NCI-H510A treated with DMSO at 0.1 percent for 48 hours (cell line): ENCODE data around the gene NCBP2.
"Not testable (repeated sequence)": the region's sequence is repeated elsewhere in the genome, so short reads cannot be mapped to it uniquely, and the experiment has no call there.

Experiments
- DNase-seq: peaks from one replicate; lab custom pipeline; 2025; lab: John Stamatoyannopoulos, UW

Gene NCBP2

DNA sequence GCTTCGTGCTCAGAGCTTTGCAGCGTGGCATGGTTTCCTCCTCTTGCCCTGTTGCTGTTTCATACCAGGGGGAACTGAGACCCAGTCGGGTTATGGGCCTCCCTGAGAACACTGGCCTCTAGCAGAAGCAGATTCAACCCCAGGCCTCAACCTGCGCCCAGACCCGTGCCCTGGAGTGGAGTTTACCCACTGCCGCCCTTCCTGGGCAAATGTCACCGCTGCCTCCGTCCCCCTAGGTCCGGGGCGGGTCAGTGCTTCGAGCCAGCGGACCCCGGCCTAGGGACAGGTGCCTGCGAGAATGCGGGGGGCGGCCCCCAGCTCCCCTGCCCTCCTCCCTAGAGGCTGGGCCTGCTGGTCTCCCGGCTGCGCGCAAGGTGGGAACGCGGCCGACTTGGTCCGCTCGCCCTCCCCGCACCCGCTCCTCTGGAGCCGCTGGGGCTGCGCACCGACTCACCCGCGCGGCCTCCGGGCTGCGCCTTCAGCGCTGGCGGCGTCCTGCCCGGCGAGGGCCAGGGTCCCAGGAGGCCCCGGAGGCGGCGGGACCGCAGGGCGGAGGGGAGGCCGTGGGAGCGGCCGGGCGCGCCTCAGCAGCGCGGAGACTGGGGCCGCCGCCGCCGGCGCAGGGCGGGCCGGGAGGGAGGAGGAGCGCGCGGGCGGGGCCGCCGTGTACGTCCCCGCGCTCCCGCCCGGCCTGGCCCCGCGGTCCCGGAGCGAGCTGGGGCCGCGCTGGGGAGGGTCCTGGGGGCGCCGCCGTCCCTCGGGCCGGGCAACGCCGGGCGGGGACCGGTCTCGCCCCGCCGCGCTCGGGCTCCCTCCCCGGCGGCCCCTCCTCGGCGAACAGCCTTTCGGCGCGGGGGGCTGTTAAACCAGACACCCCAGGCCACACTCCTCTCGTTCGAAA lies 26.2 kb upstream of the NCBP2 start, which contains the start of gene PIGZ:
Gene PIGZ (minus strand): TSS at position 601 of the 901 bp plus-strand sequence. CDS start 16,802 bp downstream, outside the sequence.
- peak; percentile 9 for DNase-seq

DNA sequence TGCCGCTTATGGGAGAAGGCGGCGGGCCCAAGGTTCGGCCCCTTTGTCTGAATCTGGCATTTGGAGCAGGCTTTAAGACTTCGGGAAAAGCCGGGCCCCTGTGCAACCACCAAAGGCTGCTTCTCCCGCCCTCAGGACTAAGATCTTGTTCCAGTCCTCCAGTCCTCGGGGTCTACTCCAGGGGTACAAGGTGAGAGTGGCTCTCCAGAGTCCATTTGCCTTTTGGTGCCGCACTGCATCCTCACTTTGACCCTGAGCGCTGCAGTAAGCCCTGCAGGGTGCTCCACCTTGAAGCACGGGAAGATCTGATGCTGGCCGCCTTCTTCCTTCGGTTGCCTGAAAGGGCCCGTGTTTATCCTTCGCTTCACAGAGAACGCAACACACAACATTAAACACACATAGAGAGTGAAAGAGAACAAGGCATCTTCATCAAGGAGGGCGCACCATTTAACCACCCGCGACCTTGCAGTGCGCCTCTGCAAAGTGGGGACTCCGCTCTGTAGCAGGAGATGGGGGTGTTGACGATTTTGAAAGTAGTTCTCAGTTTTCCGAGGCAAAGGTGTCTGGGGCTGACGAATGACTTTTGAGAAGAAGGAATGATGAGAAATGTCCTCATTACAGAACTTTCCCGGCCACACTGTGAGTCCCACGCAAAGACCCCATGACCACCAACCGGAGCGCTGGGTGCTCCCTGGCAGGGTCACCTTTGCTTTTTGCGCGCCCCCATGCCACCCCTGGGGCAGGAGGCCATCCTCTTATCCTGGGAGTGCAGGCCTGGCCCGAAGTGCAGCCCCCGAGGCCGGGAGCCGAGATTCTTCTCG lies 25.3 kb upstream of the NCBP2 start:
- no peak for DNase-seq

- DNase-seq = no peak
These were observed 24.4 kb upstream of the NCBP2 start for GRCh38 chr3:196966526-196967401.

- no peak for DNase-seq
These were observed 23.5 kb upstream of the NCBP2 start for GRCh38 chr3:196965804-196966173.

DNA sequence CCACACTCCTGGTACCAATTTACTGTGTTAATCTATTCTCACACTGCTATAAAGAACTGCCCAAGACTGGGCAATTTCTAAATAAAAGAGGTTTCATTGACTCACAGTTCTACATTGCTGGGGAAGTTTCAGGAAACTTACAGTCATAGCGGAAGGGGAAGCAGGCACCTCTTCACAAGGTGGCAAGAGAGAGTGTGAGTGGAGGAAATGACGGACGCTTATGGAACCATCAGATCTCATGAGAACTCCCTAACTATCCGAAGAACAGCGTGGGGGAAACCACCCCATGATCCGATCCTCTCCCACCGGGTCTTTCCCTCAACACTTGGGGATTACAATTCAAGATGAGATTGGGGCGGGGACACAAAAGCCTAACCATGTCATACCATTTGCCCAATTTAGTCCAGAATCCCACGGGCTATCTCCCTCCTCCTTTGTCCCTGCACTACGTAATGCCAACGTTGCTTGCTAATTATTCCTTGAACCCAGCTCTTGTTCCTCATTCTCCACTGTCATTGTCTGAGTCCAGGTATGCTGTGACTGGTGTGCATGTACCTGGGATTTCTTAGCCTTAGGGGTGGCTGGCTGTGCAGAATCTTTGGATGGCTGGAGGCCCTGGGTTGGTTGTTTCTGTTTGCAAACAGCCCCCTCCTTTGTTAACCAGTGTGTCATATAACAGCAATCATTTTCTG lies 22.9 kb upstream of the NCBP2 start:
- no peak for DNase-seq

DNA sequence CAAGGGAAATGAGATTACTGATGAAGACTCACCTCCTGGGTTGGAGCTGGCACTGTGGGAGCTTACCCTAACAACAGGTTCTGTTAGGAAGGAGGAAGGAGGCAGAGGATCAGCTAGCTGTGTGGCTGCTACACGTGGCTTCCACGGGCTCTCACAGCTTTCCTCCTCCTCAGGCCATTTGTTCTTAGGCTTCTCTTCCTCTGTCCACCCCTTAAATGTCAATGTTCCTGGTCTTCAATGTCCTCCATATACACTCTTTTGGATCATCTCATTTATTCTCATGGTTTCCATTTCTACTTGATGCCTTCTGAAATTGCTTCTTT lies 21.3 kb upstream of the NCBP2 start:
- no peak for DNase-seq

DNA sequence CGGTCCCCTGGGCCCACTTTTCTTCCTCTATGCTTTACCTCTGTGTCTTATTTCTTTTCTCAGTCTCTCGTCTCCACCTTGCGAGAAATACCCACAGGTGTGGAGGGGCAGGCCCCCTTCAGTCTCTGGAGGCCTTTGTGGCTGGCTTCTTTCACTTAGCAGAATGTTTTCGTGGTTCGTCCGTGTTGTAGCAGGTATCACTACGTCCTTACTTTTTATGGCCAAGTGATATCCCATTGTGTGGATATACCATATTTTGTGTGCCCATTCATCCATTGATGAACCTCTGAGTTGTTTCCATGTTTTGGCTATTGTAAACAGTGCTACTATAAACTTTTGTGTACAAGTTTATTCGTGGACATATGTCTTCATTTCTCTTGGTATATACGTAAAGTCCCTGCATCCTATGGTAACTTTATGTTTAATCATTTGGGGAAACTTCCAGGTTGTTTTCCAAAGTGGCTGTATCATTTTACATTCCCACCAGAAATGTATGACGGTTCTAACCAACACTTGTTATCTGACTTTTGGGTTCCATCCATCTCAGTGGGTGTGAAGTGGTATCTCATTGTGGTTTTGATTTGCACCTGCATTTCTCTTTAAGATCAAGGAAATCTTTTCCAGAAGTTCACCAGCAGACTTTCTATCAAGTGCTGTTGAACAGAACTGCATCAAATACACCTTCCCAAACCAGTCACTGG lies 20.8 kb upstream of the NCBP2 start:
- DNase-seq = no peak

- DNase-seq = no peak
These were observed 20.0 kb upstream of the NCBP2 start for GRCh38 chr3:196962108-196962929.

- DNase-seq = no peak
These were observed 12.5 kb upstream of the NCBP2 start for GRCh38 chr3:196954832-196955231.

- DNase-seq = no peak
These were observed 9.0 kb upstream of the NCBP2 start for GRCh38 chr3:196951371-196951770.

GRCh38 chr3:196949750-196950149 lies 7.4 kb upstream of the NCBP2 start:
- DNase-seq = no peak

DNA sequence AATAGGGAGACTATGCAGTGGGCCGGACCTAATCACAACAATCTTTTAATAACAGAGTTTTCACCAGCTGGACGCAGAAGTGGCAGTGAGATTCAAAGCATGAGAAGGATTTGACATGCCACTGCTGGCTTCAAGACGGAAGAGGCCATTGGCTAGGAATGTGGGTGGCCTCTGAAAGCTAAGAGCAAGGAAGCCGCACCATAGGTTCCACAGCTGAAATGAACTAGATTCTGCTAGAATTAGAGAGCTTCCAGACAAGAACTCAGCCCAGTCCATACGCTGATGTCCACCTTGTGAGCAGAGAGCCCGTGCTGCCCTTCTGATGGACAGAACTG lies 6.9 kb upstream of the NCBP2 start:
- no peak for DNase-seq

DNA sequence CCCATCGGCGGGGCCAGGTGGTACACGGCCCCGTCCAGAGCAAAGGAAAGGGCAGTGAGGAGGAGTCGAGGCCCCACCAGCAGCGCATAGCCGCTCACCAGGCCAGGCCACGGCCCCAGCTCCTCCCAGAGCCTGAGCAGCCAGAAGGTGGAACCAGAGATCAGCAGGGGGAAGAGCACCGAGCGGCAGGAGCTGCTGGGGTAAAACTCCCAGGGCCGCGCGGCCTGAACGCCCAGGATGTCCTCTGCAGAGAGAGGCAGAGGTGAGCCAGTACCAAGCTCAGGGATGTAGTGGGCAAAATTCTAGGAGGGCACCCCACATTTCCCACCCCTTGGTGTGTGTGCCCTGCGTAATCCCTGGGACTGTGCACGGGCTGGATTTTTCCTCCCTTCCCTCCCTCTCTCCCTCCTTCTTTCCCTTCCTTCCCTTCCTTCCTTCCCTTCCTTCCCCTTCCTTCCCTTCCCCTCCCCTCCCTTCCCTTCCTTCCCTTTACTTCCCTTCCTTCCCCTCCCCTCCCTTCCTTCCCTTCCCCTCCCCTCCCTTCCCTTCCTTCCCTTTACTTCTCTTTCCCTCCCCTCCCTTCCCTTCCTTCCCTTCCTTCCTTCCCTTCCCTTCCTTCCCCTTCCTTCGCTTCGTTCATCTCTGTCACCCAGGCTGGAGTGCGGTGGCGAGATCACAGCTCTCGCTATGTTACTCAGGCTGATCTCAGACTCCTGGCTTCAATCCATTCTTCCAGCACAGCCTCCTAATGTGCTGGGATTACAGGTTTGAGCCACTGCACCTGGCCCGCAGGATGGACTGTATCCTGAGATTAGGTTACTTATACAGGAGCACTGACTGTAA lies 6.3 kb upstream of the NCBP2 start:
- DNase-seq = no peak

DNA sequence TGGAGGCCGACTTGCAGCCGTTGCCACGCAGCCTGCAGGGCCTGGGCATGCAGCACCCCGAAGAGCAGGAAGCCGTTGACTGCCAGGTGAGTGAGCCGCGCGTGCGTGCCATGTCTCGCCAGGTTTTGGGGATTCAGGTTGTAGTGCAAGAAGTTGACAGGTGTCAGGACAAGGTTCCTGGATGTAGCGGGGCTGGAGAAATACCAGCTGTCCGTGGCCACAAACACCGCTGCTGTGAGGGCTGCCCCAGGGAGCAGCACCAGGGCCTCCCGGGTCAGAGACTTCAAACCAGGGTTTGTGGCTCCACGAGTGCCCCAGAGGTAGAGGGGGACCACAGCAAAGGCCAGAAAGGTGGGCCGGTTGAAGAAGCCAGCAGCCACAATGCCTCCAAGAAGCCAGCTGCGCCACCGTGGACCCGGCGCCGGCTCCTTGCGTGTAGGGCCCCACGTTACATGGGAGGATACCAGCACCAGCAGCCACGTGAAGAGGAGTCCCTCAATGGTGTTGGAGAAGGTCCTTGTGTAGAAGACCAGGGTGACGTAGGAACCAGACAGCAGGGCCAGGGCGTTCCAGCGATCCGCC lies 5.6 kb upstream of the NCBP2 start:
- no peak for DNase-seq

- no peak for DNase-seq
These were observed 5.0 kb upstream of the NCBP2 start for GRCh38 chr3:196947136-196947859.

- DNase-seq = not testable (repeated sequence)
These were observed 1.9 kb upstream of the NCBP2 start for GRCh38 chr3:196944037-196944790.

DNA sequence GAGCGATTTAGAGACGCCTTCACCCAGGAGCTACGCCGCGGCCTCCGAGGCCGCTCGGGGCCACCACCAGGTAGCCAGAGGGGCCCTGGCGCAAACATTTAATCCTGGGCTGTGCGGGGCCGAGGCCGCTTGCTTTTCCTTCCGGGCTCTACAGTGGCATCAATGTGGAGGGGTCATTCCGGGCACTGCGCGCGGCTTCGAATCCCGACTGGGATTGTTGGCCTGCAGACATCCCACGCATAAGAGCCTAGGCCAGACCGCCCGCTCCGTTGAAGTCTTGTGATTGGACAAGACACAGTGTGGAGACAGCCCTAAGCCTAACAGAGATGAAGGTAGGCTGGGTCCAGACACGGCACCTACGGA lies 568 bp upstream of the NCBP2 start:
- DNase-seq = no peak
